Ishikawa (cell line): ENCODE measurements around the gene ZYG11B.

Source experiments
- CEBPB ChIP-seq: IDR thresholded peaks from 2 replicates; pipeline ENCODE4 v1.6.1; 2012
- CREB1 ChIP-seq: IDR thresholded peaks from 2 replicates; pipeline ENCODE4 v1.6.1; 2012; ENCODE audit warnings: low read depth
- EGR1 ChIP-seq: IDR thresholded peaks from 2 replicates; pipeline ENCODE4 v1.6.1; 2012
- EP300 ChIP-seq: IDR thresholded peaks from 2 replicates; pipeline ENCODE4 v1.6.1; 2012; ENCODE audit warnings: borderline replicate concordance
- MAX ChIP-seq: IDR thresholded peaks from 2 replicates; pipeline ENCODE4 v1.6.1; 2012
- NFIC ChIP-seq: IDR thresholded peaks from 2 replicates; pipeline ENCODE4 v1.6.1; 2012
- RAD21 ChIP-seq: IDR thresholded peaks from 2 replicates; pipeline ENCODE4 v1.6.1; 2012; ENCODE audit warnings: low read depth
- REST ChIP-seq: IDR thresholded peaks from 2 replicates; pipeline ENCODE4 v1.6.1; 2012; ENCODE audit warnings: low read depth, mild to moderate bottlenecking
- TAF1 ChIP-seq: IDR thresholded peaks from 2 replicates; pipeline ENCODE4 v1.6.1; 2012; ENCODE audit warnings: low read depth, mild to moderate bottlenecking
- TCF12 ChIP-seq: IDR thresholded peaks from 2 replicates; pipeline ENCODE4 v1.6.1; 2012; ENCODE audit warnings: low read depth
- TEAD4 ChIP-seq: IDR thresholded peaks from 2 replicates; pipeline ENCODE4 v1.6.1; 2012
- USF1 ChIP-seq: IDR thresholded peaks from 2 replicates; pipeline ENCODE4 v1.6.1; 2012
- YY1 ChIP-seq: IDR thresholded peaks from 2 replicates; pipeline ENCODE4 v1.6.1; 2012; ENCODE audit warnings: low read depth
- ZBTB7A ChIP-seq: IDR thresholded peaks from 2 replicates; pipeline ENCODE4 v1.6.1; 2012; ENCODE audit warnings: low read depth

GRCh38 chr1:52723260-52723659, 3.0 kb upstream of the ZYG11B start:
- TF ChIP-seq MAX (no peak), USF1 (no peak), YY1 (no peak), TCF12 (no peak), TAF1 (no peak), EP300 (no peak), REST (no peak), CREB1 (no peak), EGR1 (no peak), CEBPB (no peak), ZBTB7A (no peak), TEAD4 (no peak), NFIC (no peak), RAD21 (no peak)
